ENCODE results near the gene SRCIN1. TPM values are rescaled to one million over a fixed set of nuclear protein-coding genes. Genes with fewer than 3 reads are reported as not detected.

Gene SRCIN1
- total RNA-seq, 4 donors from 2014 or later: 0.09 to 1.7 (median 1.3) TPM

DNA sequence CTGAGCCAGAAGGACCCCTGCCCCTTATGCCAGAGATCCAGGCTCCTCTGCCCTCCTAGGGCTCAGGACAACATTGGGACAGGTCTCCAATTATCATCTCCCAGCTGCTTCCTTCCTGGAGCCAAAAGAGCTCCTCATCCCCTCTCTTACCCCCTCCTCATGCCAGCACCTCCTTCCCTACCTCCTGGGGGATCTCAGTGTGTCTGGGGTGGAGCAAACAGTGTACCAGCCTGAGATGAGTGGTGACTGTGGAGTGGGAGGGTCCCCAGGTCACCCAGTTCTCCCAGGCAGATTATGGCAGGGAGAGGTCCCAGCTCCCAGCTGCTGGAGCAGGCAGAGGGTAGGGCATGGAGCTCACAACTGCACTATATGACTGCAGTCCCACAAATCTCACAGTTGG lies 23.7 kb downstream of the SRCIN1 start:
- intact Hi-C loops (cut with DNase I): loop anchor here (10.0 kb wide), 1 partner anchor 87 kb away; no protein-coding TSS in a partner anchor
- Histone ChIP-seq H3K4me3 (no peak overlapping the region), H3K36me3 (no peaks in the 10 kb centered on the region), H3K4me1 (peaks cover 12 to 30% (median 13%) of the 10 kb centered on the region in 3 donors), H3K27me3 (peaks cover 6 to 90% (median 17%) of the 10 kb centered on the region in 4 donors), H3K9me3 (no peaks in the 10 kb centered on the region), H3K27ac (no peak overlapping the region)
- no peak for TF ChIP-seq POLR2A (IDR thresholded peaks at IDR 0.05)
- TF ChIP-seq CTCF (IDR thresholded peaks at IDR 0.05): no peak
- no peak for DNase-seq

DNA sequence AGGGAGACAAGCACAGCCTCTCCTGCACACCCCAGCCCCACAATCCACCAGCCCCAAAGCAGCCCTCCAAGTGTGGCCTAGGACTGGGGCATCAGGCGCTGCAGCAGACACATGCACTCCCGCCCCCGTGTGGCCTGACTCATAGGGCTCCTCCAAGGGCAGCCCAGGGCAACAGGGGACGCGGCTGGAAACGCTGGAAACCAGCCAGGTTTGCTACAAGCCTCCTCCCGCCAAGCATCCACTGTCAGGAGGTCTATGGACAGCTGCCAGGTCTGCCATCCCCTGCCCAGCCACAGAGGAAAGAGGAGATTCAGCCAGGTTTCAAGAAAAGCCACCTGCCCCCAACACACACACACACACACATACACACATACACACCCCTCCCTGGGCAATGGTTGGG lies 25.8 kb downstream of the SRCIN1 start:
- no peak overlapping the region for H3K27ac ChIP-seq
- peaks cover 6 to 90% (median 18%) of the 10 kb centered on the region in 4 donors for H3K27me3 ChIP-seq
- DNase-seq: no peak
- H3K9me3 ChIP-seq: no peaks in the 10 kb centered on the region
- WGBS, 2 donors: no CpG with 5 or more reads among the region's 7 CpGs
- peaks cover 12 to 26% (median 13%) of the 10 kb centered on the region in 3 donors for H3K4me1 ChIP-seq
- intact Hi-C loops (cut with DNase I): loop anchor here (10.0 kb wide), 1 partner anchor 85 kb away; no protein-coding TSS in a partner anchor
- no peak overlapping the region for H3K4me3 ChIP-seq
- no peaks in the 10 kb centered on the region for H3K36me3 ChIP-seq
- TF ChIP-seq POLR2A (IDR thresholded peaks at IDR 0.05) (no peak), CTCF (IDR thresholded peaks at IDR 0.05) (no peak)

GRCh38 chr17:38579083-38579480 lies 26.7 kb downstream of the SRCIN1 start:
- H3K4me3 ChIP-seq: no peak overlapping the region
- intact Hi-C loops (cut with DNase I): no loop called here

DNA sequence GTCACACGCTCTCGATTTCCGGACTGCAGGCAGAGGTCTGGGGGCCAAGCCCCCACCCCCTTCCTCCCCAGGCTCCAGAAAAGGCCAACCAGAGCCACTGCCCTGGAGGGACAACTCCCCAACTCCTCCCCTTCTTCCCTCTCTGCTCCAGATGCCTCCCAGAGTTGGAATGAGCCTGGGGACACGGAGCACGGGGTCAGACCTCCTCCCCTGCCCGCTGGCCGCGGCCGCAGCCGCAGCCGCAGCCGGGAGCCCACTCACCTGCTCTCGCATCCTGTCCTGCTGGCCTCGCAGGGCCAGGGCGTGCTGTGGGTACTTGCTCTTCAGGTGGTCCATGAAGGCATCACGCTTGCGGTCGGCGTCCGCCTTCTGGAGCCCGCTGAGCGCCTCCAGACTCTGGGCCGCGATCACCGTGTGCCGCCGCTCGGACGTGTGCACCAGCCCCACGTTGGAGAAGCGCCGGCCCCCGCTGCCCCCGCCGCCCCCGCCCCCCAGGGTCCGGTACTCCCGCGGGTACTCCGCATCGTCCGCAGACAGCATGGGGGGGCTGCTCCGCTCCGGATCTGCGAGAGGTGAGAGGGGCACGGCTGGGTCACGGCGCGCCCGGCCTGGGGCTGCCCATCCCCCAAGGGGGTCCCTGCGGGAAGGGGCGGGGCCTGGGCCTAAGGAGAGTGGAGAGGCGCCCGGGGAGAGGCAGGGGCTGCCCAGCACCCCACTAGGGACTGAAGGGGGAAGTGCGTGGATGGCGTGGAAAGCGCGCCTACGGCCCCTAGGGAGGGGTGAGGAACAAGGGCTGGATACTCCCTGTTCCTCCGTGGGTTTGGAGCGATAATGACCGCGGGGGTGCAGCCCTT lies 27.3 kb downstream of the SRCIN1 start:
- Histone ChIP-seq H3K27me3 (peaks cover 8 to 91% (median 18%) of the 10 kb centered on the region in 4 donors), H3K9me3 (no peaks in the 10 kb centered on the region), H3K27ac (no peak overlapping the region), H3K4me1 (peaks cover 6 to 13% (median 8%) of the 10 kb centered on the region in 3 donors), H3K4me3 (peak overlapping the region in 2 of 4 donors; percentile 11 to 12), H3K36me3 (no peaks in the 10 kb centered on the region)
- no peak for DNase-seq
- WGBS, 2 donors: 10 to 11% methylated on average over 9 to 23 of the region's 63 CpGs
- TF ChIP-seq CTCF (IDR thresholded peaks at IDR 0.05): no peak
- TF ChIP-seq POLR2A (IDR thresholded peaks at IDR 0.05): no peak
- intact Hi-C loops (cut with DNase I): no loop called here

More at GRCh38 chr17:38579083-38579480, 26.7 kb downstream of the SRCIN1 start:
- H3K36me3 ChIP-seq: no peaks in the 10 kb centered on the region
- H3K27ac ChIP-seq: no peak overlapping the region
- H3K9me3 ChIP-seq: no peaks in the 10 kb centered on the region
- no peak for DNase-seq
- 23 to 31% methylated on average over 6 to 7 of the region's 7 CpGs for WGBS, 2 donors
- peaks cover 7 to 17% (median 10%) of the 10 kb centered on the region in 3 donors for H3K4me1 ChIP-seq
- TF ChIP-seq POLR2A (IDR thresholded peaks at IDR 0.05): no peak
- peaks cover 6 to 90% (median 18%) of the 10 kb centered on the region in 4 donors for H3K27me3 ChIP-seq

- no peak overlapping the region for H3K27ac ChIP-seq
- intact Hi-C loops (cut with DNase I): no loop called here
- WGBS, 2 donors: 56 to 58% methylated on average over 7 of the region's 12 CpGs
- no peak for DNase-seq
- H3K9me3 ChIP-seq: no peaks in the 10 kb centered on the region
- H3K27me3 ChIP-seq: peaks cover 8 to 95% (median 21%) of the 10 kb centered on the region in 4 donors
- H3K36me3 ChIP-seq: no peaks in the 10 kb centered on the region
- TF ChIP-seq POLR2A (IDR thresholded peaks at IDR 0.05): no peak
- no peak for TF ChIP-seq CTCF (IDR thresholded peaks at IDR 0.05)
- peaks cover 8 to 19% (median 10%) of the 10 kb centered on the region in 3 donors for H3K4me1 ChIP-seq
- no peak overlapping the region for H3K4me3 ChIP-seq
Measured at GRCh38 chr17:38577645-38578173, 28.0 kb downstream of the SRCIN1 start.
